Astrocyte (in vitro differentiated cells and primary cell): ENCODE results near the gene LRRC3. TPM values are rescaled to one million over a fixed set of nuclear protein-coding genes. Genes with fewer than 3 reads are reported as not detected.

ENCODE experiments used
- DNase-seq: peaks from one replicate; pipeline ENCODE4 v3.0.0-alpha.2; 2010; ENCODE audit warnings: low read depth
- FAIRE-seq: peaks from 2 replicates; lab custom pipeline; 2011; peaks lifted over from hg19 to GRCh38; lab: Jason Lieb, UNC
- H2AFZ ChIP-seq: 2 replicates; pipeline ENCODE4 v1.6.0; 2012; ENCODE audit warnings: low read depth, low read length, inconsistent platforms
- H3K27ac ChIP-seq: 2 replicates; pipeline ENCODE4 v1.5.1; 2011; ENCODE audit warnings: low read depth, low read length, inconsistent platforms
- H3K27me3 ChIP-seq: 2 replicates; pipeline ENCODE4 v1.6.0; 2011; ENCODE audit warnings: low read length, inconsistent platforms; ENCODE audit not compliant: insufficient read depth
- H3K36me3 ChIP-seq: 2 replicates; pipeline ENCODE4 v1.5.1; 2011; ENCODE audit warnings: low read length, inconsistent platforms; ENCODE audit not compliant: insufficient read depth
- H3K4me1 ChIP-seq: 2 replicates; pipeline ENCODE4 v1.5.1; 2011; ENCODE audit warnings: low read length, inconsistent platforms; ENCODE audit not compliant: insufficient read depth
- H3K4me2 ChIP-seq: 2 replicates; pipeline ENCODE4 v1.6.0; 2012; ENCODE audit warnings: low read length, inconsistent platforms
- H3K4me3 ChIP-seq: 2 replicates; pipeline ENCODE4 v1.5.1; 2011; ENCODE audit warnings: low read depth, mild to moderate bottlenecking, low read length, inconsistent platforms; ENCODE audit not compliant: insufficient read depth
- H3K79me2 ChIP-seq: 2 replicates; pipeline ENCODE4 v1.6.0; 2012; ENCODE audit warnings: mild to moderate bottlenecking, low read length, inconsistent platforms; ENCODE audit not compliant: insufficient read depth
- H3K9ac ChIP-seq: 2 replicates; pipeline ENCODE4 v1.6.0; 2012; ENCODE audit warnings: mild to moderate bottlenecking, low read length, inconsistent platforms
- H3K9me3 ChIP-seq: 2 replicates; pipeline ENCODE4 v1.5.1; 2012; ENCODE audit warnings: low read depth, mild to moderate bottlenecking, low read length, inconsistent platforms; ENCODE audit not compliant: insufficient read depth
- H4K20me1 ChIP-seq: 2 replicates; pipeline ENCODE4 v1.6.0; 2012; ENCODE audit warnings: low read length, inconsistent platforms; ENCODE audit not compliant: insufficient read depth
- H3K27ac Mint-ChIP-seq: one replicate; pipeline ENCODE4 v1.8.0; 2021; ENCODE audit warnings: mild to moderate bottlenecking, mixed read lengths; ENCODE audit not compliant: unreplicated experiment
- H3K27me3 Mint-ChIP-seq: one replicate; pipeline ENCODE4 v1.8.0; 2021; ENCODE audit warnings: low read depth, mixed read lengths; ENCODE audit not compliant: unreplicated experiment
- H3K36me3 Mint-ChIP-seq: one replicate; pipeline ENCODE4 v1.8.0; 2021; ENCODE audit warnings: low read depth, mixed read lengths; ENCODE audit not compliant: unreplicated experiment
- H3K4me1 Mint-ChIP-seq: one replicate; pipeline ENCODE4 v1.8.0; 2021; ENCODE audit warnings: low read depth, mixed read lengths; ENCODE audit not compliant: unreplicated experiment
- H3K4me3 Mint-ChIP-seq: one replicate; pipeline ENCODE4 v1.8.0; 2021; ENCODE audit warnings: mild to moderate bottlenecking, moderate library complexity, mixed read lengths; ENCODE audit not compliant: unreplicated experiment
- H3K9me3 Mint-ChIP-seq: one replicate; pipeline ENCODE4 v1.8.0; 2021; ENCODE audit warnings: mild to moderate bottlenecking, mixed read lengths; ENCODE audit not compliant: unreplicated experiment
- CTCF ChIP-seq: IDR thresholded peaks from 2 replicates; pipeline ENCODE4 v1.5.1; 2011; ENCODE audit warnings: low read depth, mild to moderate bottlenecking, inconsistent platforms, low read length, moderate library complexity; ENCODE audit not compliant: insufficient read depth
- EZH2 ChIP-seq: IDR thresholded peaks from 2 replicates; pipeline ENCODE4 v1.6.1; 2012; ENCODE audit warnings: mild to moderate bottlenecking, low read length, inconsistent platforms; ENCODE audit not compliant: insufficient read depth
- total RNA-seq: library from RNA; stranded (reverse); gene quantifications from 2 replicates; pipeline ENCODE4 v1.2.1, GENCODE V29; 2021

The LRRC3 gene
- total RNA-seq, 1 donor from 2014 or later, result 5.2 TPM

GRCh38 chr21:44453120-44453519 lies 2.2 kb upstream of the LRRC3 start:
- H4K20me1 ChIP-seq, result no peaks in the 10 kb centered on the region
- H3K27me3 Mint-ChIP-seq, result peaks cover 30% of the 10 kb centered on the region
- H3K4me3 Mint-ChIP-seq, result peak overlapping the region; percentile 7
- peaks cover 4% of the 10 kb centered on the region for H3K27me3 ChIP-seq
- no peak overlapping the region for H3K4me2 ChIP-seq
- H3K36me3 Mint-ChIP-seq, result peaks cover 2% of the 10 kb centered on the region
- DNase-seq (no peak), FAIRE-seq (no peak)
- H3K9ac ChIP-seq, result no peak overlapping the region
- peaks cover 3% of the 10 kb centered on the region for H3K4me1 Mint-ChIP-seq
- H2AFZ ChIP-seq, result no peak overlapping the region
- H3K27ac ChIP-seq, result no peak overlapping the region
- TF ChIP-seq EZH2 (no peak), CTCF (no peak)
- H3K9me3 ChIP-seq, result no peaks in the 10 kb centered on the region
- H3K9me3 Mint-ChIP-seq, result peaks cover 7% of the 10 kb centered on the region
- H3K36me3 ChIP-seq, result no peaks in the 10 kb centered on the region
- no peaks in the 10 kb centered on the region for H3K4me1 ChIP-seq
- H3K79me2 ChIP-seq, result no peaks in the 10 kb centered on the region
- no peak overlapping the region for H3K27ac Mint-ChIP-seq
- no peak overlapping the region for H3K4me3 ChIP-seq

- H3K4me1 Mint-ChIP-seq, result peaks cover 3% of the 10 kb centered on the region
- no peaks in the 10 kb centered on the region for H4K20me1 ChIP-seq
- H3K27ac Mint-ChIP-seq, result no peak overlapping the region
- peaks cover 4% of the 10 kb centered on the region for H3K27me3 ChIP-seq
- H3K4me2 ChIP-seq, result no peak overlapping the region
- FAIRE-seq, result no peak
- peaks cover 30% of the 10 kb centered on the region for H3K27me3 Mint-ChIP-seq
- H3K9ac ChIP-seq, result no peak overlapping the region
- H3K79me2 ChIP-seq, result no peaks in the 10 kb centered on the region
- TF ChIP-seq EZH2 (no peak), CTCF (no peak)
- peaks cover 2% of the 10 kb centered on the region for H3K36me3 Mint-ChIP-seq
- peak overlapping the region; percentile 63 for H3K4me3 Mint-ChIP-seq
- H3K9me3 ChIP-seq, result no peaks in the 10 kb centered on the region
- H3K4me1 ChIP-seq, result no peaks in the 10 kb centered on the region
- H3K36me3 ChIP-seq, result no peaks in the 10 kb centered on the region
- no peak overlapping the region for H2AFZ ChIP-seq
- H3K27ac ChIP-seq, result no peak overlapping the region
- no peak for DNase-seq
- peaks cover 7% of the 10 kb centered on the region for H3K9me3 Mint-ChIP-seq
- H3K4me3 ChIP-seq, result no peak overlapping the region
Observed at GRCh38 chr21:44454058-44454457, 1.3 kb upstream of the LRRC3 start.

- Histone ChIP-seq H3K79me2 (no peaks in the 10 kb centered on the region), H3K27ac (no peak overlapping the region), H3K9ac (peak overlapping the region; percentile 43), H3K9me3 (no peaks in the 10 kb centered on the region), H4K20me1 (no peaks in the 10 kb centered on the region), H3K4me2 (peak overlapping the region; percentile 85), H2AFZ (peak overlapping the region; percentile 77), H3K4me1 (no peaks in the 10 kb centered on the region), H3K4me3 (peak overlapping the region; percentile 55), H3K27me3 (peaks cover 4% of the 10 kb centered on the region), H3K36me3 (no peaks in the 10 kb centered on the region)
- peaks cover 7% of the 10 kb centered on the region for H3K9me3 Mint-ChIP-seq
- H3K4me3 Mint-ChIP-seq, result peak overlapping the region; percentile 83
- no peak overlapping the region for H3K27ac Mint-ChIP-seq
- H3K4me1 Mint-ChIP-seq, result peaks cover under 1% of the 10 kb centered on the region
- TF ChIP-seq CTCF, result no peak
- TF ChIP-seq EZH2, result peak; percentile 44
- FAIRE-seq (no peak), DNase-seq (no peak)
- H3K27me3 Mint-ChIP-seq, result peaks cover 21% of the 10 kb centered on the region
- peaks cover 1% of the 10 kb centered on the region for H3K36me3 Mint-ChIP-seq
Observed at GRCh38 chr21:44455524-44456213, 359 bp downstream of the LRRC3 start.
